Neuronal stem cell (in vitro differentiated cells): ENCODE data around the gene KRTCAP2. TPM values are rescaled to one million over a fixed set of nuclear protein-coding genes. Genes with fewer than 3 reads are reported as not detected.
A peak's percentile ranks its signal among the peaks of the same experiment; 100 is the strongest.
"Not testable (repeated sequence)": the region's sequence is repeated elsewhere in the genome, so short reads cannot be mapped to it uniquely, and the experiment has no call there.

ENCODE experiments used
- DNase-seq: peaks from one replicate; pipeline ENCODE4 v3.0.0-alpha.2; 2013; ENCODE audit warnings: low spot score
- H2AFZ ChIP-seq: one replicate; pipeline ENCODE4 v1.6.1; 2013; ENCODE audit warnings: mild to moderate bottlenecking, low read length, inconsistent platforms
- H2AK5ac ChIP-seq: 2 replicates; pipeline ENCODE4 v1.6.1; 2013; ENCODE audit warnings: low read depth, mild to moderate bottlenecking, inconsistent platforms, low read length, moderate library complexity, mixed read lengths
- H2BK120ac ChIP-seq: 2 replicates; pipeline ENCODE4 v1.6.1; 2013; ENCODE audit warnings: low read depth, mild to moderate bottlenecking, inconsistent platforms, low read length, moderate library complexity, mixed read lengths
- H2BK12ac ChIP-seq: one replicate; pipeline ENCODE4 v1.6.1; 2013; ENCODE audit warnings: low read length, inconsistent platforms
- H2BK15ac ChIP-seq: 2 replicates; pipeline ENCODE4 v1.6.1; 2013; ENCODE audit warnings: mild to moderate bottlenecking, low read length, inconsistent platforms, mixed read lengths
- H2BK5ac ChIP-seq: one replicate; pipeline ENCODE4 v1.6.1; 2013; ENCODE audit warnings: inconsistent platforms, mild to moderate bottlenecking, low read length, moderate library complexity
- H3K14ac ChIP-seq: one replicate; pipeline ENCODE4 v1.6.1; 2013; ENCODE audit warnings: low read length, inconsistent platforms
- H3K18ac ChIP-seq: 2 replicates; pipeline ENCODE4 v1.6.1; 2013; ENCODE audit warnings: low read length, inconsistent platforms
- H3K23ac ChIP-seq: 2 replicates; pipeline ENCODE4 v1.6.1; 2013; ENCODE audit warnings: low read depth, mild to moderate bottlenecking, mixed read lengths, low read length, inconsistent platforms; ENCODE audit not compliant: poor library complexity
- H3K27ac ChIP-seq: replicated peaks from 3 replicates; pipeline ENCODE4 v1.5.1; 2013; ENCODE audit warnings: low read length, inconsistent platforms
- H3K27me3 ChIP-seq, 3 experiments: 2 replicates each; pipeline ENCODE4 v1.6.1; 2013; ENCODE audit warnings: low read length in 3 of 3, mild to moderate bottlenecking in 2 of 3, inconsistent platforms in 1 of 3, low read depth in 1 of 3, mixed read lengths in 1 of 3, moderate library complexity in 1 of 3; ENCODE audit not compliant: control insufficient read depth in 3 of 3, insufficient read depth in 3 of 3
- H3K36me3 ChIP-seq, 2 donors: replicated peaks in 1 of 2; 2 replicates each; pipeline ENCODE4 v1.6.1; 2013; ENCODE audit warnings: low read length in 2 of 2; ENCODE audit not compliant: control insufficient read depth in 2 of 2, insufficient read depth in 2 of 2
- H3K4ac ChIP-seq: 2 replicates; pipeline ENCODE4 v1.6.1; 2013; ENCODE audit warnings: inconsistent platforms, mild to moderate bottlenecking, low read length, moderate library complexity
- H3K4me1 ChIP-seq, 2 donors: 1 replicate in 1 of 2; 2 replicates in 1 of 2; pipeline ENCODE4 v1.6.1; 2013; ENCODE audit warnings: low read length in 2 of 2, low read depth in 1 of 2; ENCODE audit not compliant: control insufficient read depth in 2 of 2, insufficient read depth in 1 of 2
- H3K4me2 ChIP-seq: one replicate; pipeline ENCODE4 v1.6.1; 2013; ENCODE audit warnings: mild to moderate bottlenecking, low read length, inconsistent platforms; ENCODE audit not compliant: insufficient read depth, poor library complexity, severe bottlenecking
- H3K4me3 ChIP-seq, 2 donors: 2 replicates each; pipeline ENCODE4 v1.5.1; 2013; ENCODE audit warnings: low read length in 2 of 2, mild to moderate bottlenecking in 2 of 2, inconsistent platforms in 1 of 2, moderate library complexity in 1 of 2
- H3K79me1 ChIP-seq: one replicate; pipeline ENCODE4 v1.6.1; 2013; ENCODE audit warnings: low read depth, mild to moderate bottlenecking, inconsistent platforms, low read length, moderate library complexity
- H3K9ac ChIP-seq: one replicate; pipeline ENCODE4 v1.6.1; 2013; ENCODE audit warnings: mild to moderate bottlenecking, low read depth, low read length, inconsistent platforms; ENCODE audit not compliant: poor library complexity
- H3K9me3 ChIP-seq, 2 donors: replicated peaks in 1 of 2; 2 replicates each; pipeline versions ENCODE3 to v1.6.1; 2013; ENCODE audit warnings: low read length in 2 of 2, mild to moderate bottlenecking in 2 of 2, inconsistent platforms in 1 of 2, low read depth in 1 of 2, mixed read lengths in 1 of 2, moderate library complexity in 1 of 2; ENCODE audit not compliant: control insufficient read depth in 2 of 2, insufficient read depth in 1 of 2
- H4K8ac ChIP-seq: one replicate; pipeline ENCODE4 v1.6.1; 2013; ENCODE audit warnings: low read depth, mild to moderate bottlenecking, inconsistent platforms, low read length, moderate library complexity
- H4K91ac ChIP-seq: one replicate; pipeline ENCODE4 v1.6.1; 2013; ENCODE audit warnings: low read length, low read depth, mild to moderate bottlenecking, inconsistent platforms; ENCODE audit not compliant: poor library complexity
- WGBS, 2 donors: extraction: QIAGEN DNeasy Blood & Tissue Kit; methylation state at CpG; one replicate each; pipeline ENCODE4 v1.1.7; 2013; ENCODE audit warnings: missing lambda C conversion rate in 2 of 2, mixed read lengths in 1 of 2; ENCODE audit not compliant: insufficient read length in 2 of 2, insufficient replicate concordance in 1 of 2; ENCODE audit errors: extremely low coverage in 2 of 2; 5-methylcytosine and 5-hydroxymethylcytosine counted together
- polyA plus RNA-seq, 2 experiments: library from polyadenylated mRNA; stranded (reverse); fragments of 200-250 nt; gene quantifications; one replicate each; pipeline ENCODE4 v1.2.3, GENCODE V29; 2013

Gene KRTCAP2
- 210 TPM for polyA plus RNA-seq (2013, experiment 1 of 2)
- 197 TPM for polyA plus RNA-seq (2013, experiment 2 of 2)

DNA sequence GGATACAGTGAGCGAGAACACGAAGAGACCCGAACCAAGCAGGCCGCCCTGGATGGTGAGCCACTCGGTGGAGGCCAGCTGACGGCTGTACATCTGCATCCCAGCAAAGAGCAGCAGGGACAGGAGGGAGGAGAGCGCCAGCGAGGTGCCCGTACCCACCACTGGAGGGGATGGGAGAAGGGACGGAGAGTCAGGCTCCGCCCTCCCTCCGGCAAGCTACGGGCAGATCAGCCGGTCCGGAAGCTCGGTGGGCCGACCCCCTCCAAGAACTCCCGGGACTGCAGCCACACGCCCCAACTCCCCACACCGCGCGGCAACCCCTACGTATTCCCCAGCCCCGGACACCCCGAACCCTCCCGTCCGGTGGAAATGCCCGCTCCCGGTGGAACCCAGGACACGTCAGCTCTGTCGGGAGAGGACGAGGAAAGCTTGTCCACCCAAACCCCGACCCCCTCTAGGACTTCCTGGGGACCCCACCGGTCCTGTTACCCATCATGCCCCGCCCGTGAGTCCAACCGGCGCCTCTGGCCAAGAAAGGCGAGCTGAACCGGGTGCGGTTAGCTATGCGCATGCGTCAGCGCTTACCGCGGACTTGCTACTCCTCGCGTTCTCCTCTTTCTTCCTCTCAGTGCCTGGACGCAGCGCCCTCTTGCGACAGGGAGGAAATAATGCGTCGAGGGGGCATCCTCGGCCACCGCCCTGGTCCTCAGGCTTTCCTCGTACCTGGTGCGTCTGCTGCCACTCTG lies at the start of gene KRTCAP2:
Gene KRTCAP2, minus strand, starts transcription at position 573 of the 746 bp plus-strand sequence. Its CDS starts 80 bp downstream, at position 493.
- Histone ChIP-seq H3K4ac (peak within 1 kb of the TSS; percentile 54), H3K4me3 (peak within 1 kb of the TSS; percentile 77 to 88), H3K27ac (peak within 1 kb of the TSS; percentile 78), H3K4me2 (peak within 1 kb of the TSS; percentile 95), H3K27me3 (no peaks in the 10 kb centered on the region), H3K36me3 (peaks cover 22 to 45% of the 10 kb centered on the region in 2 donors), H3K9ac (peak within 1 kb of the TSS; percentile 96), H2BK5ac (peak within 1 kb of the TSS; percentile 89), H2BK15ac (peak within 1 kb of the TSS; percentile 88), H3K14ac (peak within 1 kb of the TSS; percentile 98), H4K8ac (no peak within 1 kb of the TSS), H2BK120ac (peak within 1 kb of the TSS; percentile 81), H3K23ac (peak within 1 kb of the TSS; percentile 83), H2AFZ (peak within 1 kb of the TSS; percentile 91), H4K91ac (no peak within 1 kb of the TSS), H3K4me1 (peaks cover 14 to 19% of the 10 kb centered on the region in 2 donors), H3K79me1 (peaks cover 12% of the 10 kb centered on the region), H3K9me3 (no peaks in the 10 kb centered on the region), H2BK12ac (peak within 1 kb of the TSS; percentile 7), H3K18ac (peak within 1 kb of the TSS; percentile 96), H2AK5ac (peak within 1 kb of the TSS; percentile 95)
- peak; percentile 96 for DNase-seq
- WGBS, 2 donors: no CpG with 5 or more reads among the region's 57 CpGs

DNA sequence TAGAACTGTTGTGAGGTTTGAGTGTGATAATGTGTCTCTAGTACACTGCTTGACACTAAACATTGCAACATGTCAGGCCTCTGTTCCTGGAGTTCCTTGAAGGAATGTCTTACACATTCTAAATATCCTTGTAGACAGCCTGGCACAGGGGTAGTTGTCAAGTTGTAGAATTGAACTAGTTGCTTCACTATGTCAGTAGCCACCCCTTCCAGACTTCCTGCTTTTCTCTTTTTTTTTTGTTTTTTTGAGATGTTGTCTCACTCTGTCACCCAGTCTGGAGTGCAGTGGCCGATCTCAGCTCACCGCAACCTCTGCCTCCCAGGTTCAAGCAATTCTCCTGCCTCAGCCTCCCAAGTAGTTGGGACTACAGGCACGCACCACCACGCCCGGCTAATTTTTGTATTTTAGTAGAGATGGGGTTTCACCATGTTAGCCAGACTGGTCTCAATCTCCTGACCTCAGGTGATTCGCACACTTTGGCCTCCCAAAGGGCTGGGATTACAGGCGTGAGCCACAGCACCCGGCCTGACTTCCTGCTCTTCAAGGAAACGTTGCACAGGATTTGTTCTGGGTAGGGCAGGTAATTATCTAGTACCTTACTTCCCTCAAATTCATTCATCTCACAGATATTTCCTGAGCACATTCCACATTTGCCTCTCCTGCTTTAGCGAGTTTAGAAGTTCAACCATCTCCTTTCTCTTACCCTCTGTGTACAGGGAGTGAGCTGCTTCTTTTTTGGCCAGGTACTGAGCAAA lies 47.3 kb upstream of the KRTCAP2 start:
- H2BK5ac ChIP-seq, H3K27ac ChIP-seq, H3K4me3 ChIP-seq, H3K9ac ChIP-seq, H3K9me3 ChIP-seq, H2BK120ac ChIP-seq, H3K4me1 ChIP-seq, H3K14ac ChIP-seq, H3K4me2 ChIP-seq, H3K27me3 ChIP-seq, H2AK5ac ChIP-seq, H4K8ac ChIP-seq, H3K79me1 ChIP-seq, H4K91ac ChIP-seq, H3K23ac ChIP-seq, H3K18ac ChIP-seq, H2BK15ac ChIP-seq, DNase-seq, H2BK12ac ChIP-seq, H3K4ac ChIP-seq, H2AFZ ChIP-seq: not testable (repeated sequence)
- WGBS, 2 donors: no CpG with 5 or more reads among the region's 10 CpGs
- H3K36me3 ChIP-seq: peaks cover 5 to 55% of the 10 kb centered on the region in 2 donors

DNA sequence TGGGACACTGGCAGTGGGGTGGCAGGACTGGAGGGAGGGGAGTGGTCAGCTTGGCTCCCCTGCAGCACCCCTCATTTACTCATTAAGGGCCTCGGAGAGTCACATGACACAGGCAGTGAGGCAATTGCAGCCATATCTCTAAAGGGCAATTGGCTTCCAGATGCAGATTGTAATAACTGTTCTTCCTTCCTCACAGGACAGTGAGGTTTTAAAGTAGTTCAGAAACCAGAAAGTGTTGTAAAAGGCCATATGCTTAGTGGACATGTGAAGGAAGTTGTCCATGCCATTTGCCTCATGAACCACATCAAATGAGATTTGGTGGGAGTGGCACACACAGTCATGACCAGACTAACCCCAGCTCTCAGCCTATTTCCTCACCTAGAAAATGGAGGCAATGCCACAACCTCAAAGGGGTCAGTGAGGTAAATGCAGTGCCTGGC lies 46.5 kb upstream of the KRTCAP2 start:
- no peak overlapping the region for H4K91ac ChIP-seq
- H3K14ac ChIP-seq: no peak overlapping the region
- no peak overlapping the region for H2BK120ac ChIP-seq
- no peak overlapping the region for H2BK5ac ChIP-seq
- no peak overlapping the region for H3K18ac ChIP-seq
- no peak overlapping the region for H3K4me3 ChIP-seq
- DNase-seq: no peak
- H3K27me3 ChIP-seq: no peaks in the 10 kb centered on the region
- H3K4me1 ChIP-seq: peaks cover 0 to 1% of the 10 kb centered on the region in 2 donors
- no peak overlapping the region for H3K9ac ChIP-seq
- no peak overlapping the region for H2BK15ac ChIP-seq
- no peak overlapping the region for H3K23ac ChIP-seq
- peak overlapping the region; percentile 46 for H2AFZ ChIP-seq
- H3K79me1 ChIP-seq: no peaks in the 10 kb centered on the region
- no peak overlapping the region for H2AK5ac ChIP-seq
- no peaks in the 10 kb centered on the region for H3K9me3 ChIP-seq
- no peak overlapping the region for H2BK12ac ChIP-seq
- H3K36me3 ChIP-seq: peaks cover 5 to 51% of the 10 kb centered on the region in 2 donors
- H4K8ac ChIP-seq: no peak overlapping the region
- no peak overlapping the region for H3K27ac ChIP-seq
- H3K4me2 ChIP-seq: no peak overlapping the region
- WGBS, 2 donors: no CpG with 5 or more reads among the region's 1 CpG
- no peak overlapping the region for H3K4ac ChIP-seq
